NCI-H1436 (cell line): ENCODE measurements around the gene AOAH.
"Not testable (repeated sequence)": the region's sequence is repeated elsewhere in the genome, so short reads cannot be mapped to it uniquely, and the experiment has no call there.

Source experiments
- DNase-seq: peaks from one replicate; lab custom pipeline; 2025; lab: John Stamatoyannopoulos, UW

Gene AOAH

DNA sequence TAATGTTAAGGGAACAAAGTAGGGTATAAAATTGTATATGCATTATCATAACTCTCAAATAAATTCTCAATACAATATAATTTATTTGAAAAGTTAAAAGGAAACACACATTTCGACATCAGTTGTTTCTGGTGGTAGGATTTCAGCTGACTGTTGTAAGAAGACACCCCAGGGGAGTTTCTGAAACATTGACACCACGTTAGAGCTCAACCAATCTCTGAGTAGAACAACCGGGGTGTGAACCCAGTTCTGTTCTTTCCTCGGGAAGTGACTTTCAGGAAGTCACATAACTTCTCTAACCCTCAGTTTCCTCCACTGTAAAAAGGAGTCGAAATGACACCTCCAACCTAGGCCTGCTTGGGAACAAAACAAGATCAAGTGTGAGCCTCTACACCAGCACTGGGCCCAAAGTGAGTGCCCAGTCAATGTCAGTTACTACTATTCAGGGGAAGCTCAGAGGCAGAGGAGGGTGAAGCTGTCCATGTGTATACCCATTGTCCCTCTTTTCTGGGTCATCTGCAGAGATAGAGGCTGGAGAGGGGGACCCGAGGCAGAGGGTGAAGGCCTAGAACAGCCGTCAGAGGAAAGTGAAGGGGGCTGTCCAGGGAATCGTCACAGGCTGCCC is 67.1 kb downstream of the AOAH start:
- no peak for DNase-seq

DNA sequence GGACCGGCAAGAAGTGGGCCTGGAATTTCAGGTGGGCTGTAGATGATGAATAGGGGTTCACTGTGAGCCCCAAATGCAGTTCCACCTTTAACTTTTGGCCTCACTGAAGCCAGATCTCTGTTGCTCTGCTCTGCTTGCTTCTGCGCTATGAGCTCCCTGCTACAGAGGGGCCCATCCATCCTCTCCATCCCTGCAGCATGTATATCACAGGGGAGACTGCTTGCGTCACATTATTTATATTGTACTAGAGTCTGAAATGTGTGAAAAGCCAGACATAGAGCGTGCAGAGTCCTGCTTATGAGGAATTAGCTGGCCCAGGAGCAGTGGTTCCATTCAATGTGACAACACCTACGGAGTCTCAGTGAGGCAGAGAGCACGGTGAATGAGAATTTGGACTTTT is 69.9 kb downstream of the AOAH start:
- no peak for DNase-seq

DNA sequence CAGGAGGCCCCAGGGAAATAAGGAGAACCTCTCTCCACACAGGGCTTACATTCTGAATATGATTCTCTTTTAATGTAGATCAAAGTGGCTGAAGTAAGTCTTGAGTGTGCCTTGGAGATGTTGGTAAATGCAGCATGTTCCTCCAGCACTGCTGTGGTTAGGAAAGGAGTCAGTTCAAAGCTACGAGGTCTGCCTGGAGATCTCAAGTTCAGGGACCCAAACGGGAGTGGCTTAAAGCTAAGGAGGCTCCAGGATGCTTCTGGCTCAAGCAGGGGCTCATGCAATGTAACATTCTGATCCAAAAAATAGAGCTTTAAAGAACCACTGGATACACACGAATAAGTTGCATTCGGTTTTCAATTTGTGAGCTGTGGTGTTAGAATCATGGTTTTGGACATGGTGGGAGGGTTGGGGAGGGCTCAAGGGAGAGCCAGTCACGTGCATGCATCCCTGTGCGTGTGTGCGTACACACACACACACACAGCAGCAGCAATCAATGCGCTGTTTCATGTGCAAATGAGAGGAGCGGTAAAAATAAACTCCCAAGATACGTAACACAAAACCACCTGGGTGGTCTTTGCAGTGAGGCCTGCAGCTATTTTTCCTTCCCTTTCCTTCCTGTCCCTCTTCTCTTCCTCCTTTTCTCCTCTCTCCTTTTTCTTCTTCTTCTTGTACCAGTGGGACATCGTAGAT is 70.5 kb downstream of the AOAH start:
- no peak for DNase-seq

DNA sequence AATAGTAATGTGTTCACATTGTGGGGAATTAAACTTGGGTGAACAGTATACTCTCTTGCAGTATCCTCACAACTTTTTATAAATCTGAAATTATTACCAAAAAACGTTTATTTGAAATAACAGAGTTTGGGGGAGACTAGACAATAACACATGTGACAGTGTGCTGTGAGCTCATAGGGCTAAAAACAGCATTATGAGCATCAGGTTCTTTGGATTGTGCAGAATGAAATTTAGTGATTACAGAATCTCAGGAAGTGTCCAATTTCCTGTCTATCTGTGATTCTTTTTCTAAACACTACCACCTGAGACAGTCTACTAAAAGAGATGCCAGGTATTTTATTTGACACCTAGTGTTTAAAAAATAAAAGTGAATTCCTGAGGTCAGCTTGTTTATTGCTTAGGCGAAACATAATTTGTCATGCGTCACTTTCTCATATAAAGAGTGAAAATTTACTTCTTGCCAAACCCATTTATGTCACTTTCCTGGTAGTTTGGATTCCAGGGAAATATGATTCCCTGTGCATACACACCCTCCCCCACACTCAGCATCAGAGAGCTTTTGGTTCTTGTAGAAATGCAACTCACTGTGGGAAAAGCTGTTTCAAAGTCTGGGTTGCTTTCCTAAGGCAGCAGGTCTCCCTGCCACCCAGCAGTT is 71.2 kb downstream of the AOAH start:
- no peak for DNase-seq

DNA sequence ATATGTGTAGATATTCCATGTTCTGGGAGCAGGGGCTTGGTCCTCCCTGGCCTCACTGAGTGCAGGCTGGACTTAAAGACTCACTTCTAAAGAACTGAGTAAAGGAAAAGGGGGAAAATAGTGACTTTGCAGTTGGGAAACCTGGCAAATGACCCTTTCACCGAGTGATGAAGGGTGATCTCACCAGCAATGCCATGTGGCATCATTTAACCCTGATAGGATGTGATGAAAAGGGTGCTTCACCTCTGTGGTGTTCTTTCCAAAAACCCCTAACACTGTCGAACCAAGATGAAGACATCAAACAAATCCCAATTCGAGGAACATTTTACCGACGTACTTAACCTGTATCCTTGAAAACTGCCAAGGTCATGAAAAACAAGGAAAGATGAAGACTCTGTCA is 71.9 kb downstream of the AOAH start:
- no peak for DNase-seq

DNA sequence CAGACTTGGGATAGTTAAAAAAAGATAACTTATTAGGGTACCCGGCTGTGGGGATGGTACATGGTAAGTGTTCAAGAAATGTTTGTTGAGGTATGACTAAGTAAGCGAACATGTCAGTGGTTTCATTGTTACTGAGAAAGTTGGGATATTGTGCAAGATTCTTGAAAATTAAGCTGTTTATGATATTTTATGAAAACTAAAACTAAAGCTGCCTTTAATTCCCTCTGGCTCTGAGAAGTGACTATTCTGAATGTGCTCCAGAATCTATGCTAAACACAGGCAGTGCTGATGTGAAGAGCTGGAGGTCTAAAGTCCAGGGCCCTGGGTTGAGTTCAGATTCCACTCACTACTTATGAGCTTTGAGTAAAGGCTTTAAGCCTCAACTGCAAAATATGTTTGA is 72.9 kb downstream of the AOAH start:
- no peak for DNase-seq

DNA sequence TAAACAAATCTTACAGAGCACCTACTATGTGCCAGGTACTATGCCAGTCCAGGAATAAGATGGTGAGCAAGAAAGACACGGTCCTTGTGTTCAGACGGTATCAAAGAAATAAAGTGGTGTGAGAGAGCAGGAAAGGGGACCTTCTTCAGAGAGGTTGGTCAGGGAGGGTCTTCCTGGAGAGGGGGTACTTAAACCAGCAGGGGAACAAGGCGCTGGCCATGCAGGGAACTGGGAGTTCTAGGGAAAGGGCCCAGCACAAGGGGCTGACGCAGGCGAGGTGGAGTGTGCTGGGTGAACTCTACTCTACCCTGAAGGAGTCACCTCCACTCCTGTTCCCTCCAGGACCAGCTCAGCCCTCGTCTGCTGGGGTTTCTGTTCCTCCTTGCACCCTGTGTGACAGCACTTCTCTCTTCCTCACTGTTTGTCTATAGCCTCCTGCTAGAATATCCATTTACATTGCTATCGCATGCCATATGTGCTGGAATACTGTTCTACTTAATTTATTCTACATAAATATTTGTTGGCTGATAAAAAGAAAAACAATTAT is 73.5 kb downstream of the AOAH start:
- no peak for DNase-seq

DNA sequence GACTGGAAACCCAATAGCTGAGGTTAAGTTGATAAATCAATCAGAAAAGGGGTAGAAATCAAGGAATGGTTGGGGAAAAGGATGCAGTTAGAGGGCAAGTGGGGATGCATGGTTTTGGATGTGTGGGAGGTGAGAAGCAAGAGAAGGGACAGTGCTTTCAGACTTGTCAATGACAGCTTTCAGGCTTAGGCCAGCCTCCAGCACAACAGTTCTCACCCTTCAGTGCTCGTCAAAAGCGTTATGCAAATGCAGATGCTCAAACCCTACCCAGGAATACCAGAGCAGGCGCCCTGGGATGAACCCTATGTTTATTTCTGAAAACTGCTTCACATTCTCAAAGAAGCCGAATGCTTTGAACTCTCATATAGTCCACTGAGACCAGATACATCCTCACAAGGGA is 74.0 kb downstream of the AOAH start:
- no peak for DNase-seq

DNA sequence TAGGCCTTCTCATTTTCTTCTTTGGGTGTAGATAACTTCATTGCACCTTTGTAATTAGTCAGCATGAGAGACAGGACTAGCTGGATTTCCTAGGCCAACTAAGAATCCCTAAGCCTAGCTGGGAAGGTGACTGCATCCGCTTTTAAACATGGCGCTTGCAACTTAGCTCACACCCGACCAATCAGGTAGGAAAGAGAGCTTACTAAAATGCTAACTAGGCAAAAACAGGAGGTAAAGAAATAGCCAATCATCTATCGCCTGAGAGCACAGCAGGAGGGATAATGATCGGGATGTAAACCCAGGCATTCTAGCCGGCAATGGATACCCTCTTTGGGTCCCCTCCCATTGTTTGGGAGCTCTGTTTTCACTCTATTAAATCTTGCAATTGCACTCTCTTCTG is 75.0 kb downstream of the AOAH start:
- DNase-seq: not testable (repeated sequence)

DNA sequence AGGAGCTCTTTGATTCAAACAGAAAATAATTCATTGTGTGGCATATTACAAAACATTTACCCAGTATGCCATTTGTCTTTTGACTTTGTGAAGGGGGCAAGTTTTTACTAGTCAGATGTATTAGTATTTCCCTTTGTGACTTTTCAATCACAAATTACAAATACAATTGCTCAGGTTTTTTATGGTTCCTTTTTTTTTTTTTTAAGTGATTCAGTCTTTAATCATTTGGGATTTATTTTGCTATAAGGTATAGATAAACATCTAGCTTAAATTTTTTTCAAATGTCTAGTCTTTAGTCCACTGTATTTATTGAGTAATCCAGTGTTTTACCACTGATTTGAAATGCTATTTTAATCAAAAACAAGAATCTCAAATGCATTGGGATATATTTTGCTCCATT is 75.9 kb downstream of the AOAH start:
- no peak for DNase-seq

DNA sequence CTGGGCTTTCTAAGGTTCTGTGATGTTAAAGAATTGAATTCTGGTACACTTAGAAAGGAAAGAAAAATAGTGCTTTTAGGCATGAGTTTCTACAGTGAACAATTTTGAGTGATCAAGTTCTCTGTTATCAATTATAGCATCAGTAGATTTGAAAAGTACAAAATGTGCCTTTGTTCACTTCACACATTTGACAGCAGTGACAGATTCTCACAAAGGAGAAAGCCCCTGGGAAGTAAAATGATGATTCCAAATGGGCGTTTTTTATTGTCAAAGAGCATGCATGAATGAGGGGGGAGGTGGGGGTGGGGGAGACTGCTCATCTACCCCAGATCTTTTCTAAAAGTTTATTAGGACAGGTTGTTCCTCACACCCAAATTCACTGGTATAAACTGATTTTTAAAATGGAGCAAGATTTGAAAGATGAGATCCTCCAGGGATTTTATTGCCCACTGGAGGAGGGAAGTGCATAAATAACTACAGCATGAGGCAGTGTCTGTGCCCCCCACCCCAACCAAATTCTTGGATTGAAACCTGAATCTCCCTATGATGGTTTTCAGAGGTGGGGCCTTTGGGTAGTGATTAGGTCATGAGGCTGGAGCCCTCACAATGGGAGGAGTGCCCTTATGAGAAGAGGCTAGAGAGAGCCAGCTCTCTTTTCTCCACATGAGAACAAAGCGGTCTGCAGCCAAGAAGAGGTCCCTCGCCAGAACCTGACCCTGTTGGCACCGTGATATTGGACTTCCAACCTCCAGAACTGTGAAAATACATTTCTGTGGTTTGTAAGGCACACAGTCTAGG is 79.5 kb downstream of the AOAH start:
- no peak for DNase-seq

DNA sequence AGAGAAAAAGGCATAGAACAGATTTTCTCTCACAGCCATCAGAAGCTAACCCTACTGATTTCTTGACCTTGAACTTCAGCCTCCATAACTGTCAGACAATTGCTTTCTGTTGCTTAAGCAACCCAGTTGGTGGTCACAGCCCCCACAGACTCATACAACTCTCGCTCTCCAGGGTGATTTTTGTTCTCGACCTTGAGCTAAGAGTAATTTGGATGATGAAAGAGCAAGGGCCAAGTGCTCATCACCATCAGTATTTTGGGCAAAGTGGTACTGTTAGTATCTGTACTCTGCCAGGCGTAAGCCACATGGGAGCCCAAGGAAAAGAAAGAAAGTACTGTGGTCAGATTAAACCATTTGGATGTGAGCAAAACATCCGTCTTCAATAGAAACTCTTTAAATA is 81.9 kb downstream of the AOAH start:
- no peak for DNase-seq

DNA sequence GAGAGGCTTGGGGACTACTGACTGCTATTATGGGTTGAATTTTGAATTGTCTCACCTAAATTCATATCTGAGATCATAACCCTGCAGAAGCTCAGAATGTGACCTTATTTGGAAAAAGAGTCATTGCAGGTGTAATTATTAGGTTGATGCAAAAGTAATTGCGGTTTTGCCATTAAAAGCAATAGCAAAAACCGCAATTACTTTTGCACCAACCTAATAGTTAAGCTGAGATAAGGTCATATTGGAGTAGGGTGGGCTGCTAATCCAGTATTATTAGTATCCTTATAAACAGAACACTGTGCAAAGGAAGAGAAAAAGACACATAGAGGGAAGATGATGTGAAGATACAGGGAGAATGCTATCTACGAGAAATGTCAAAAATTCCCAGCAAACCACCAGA is 82.3 kb downstream of the AOAH start:
- no peak for DNase-seq

DNA sequence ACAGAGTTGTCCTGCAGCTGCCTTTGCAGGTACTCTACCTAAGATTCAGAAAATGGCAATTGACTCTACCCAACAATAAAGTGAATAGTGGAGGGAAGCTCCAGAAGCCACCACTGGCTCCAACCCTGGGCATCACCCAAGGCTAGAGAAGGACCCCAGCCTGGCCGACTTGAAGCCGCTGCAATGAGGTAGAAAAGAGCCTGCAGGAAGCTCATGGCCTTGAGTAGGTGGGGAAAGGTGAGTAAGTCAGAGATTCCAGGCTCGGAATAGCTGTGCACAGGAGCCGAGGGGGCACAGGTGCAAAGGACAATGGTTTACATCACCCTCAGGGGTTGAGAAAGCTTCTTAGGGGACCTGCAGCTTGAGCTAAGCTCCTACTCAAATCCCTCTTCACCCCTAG is 83.6 kb downstream of the AOAH start:
- DNase-seq: no peak

DNA sequence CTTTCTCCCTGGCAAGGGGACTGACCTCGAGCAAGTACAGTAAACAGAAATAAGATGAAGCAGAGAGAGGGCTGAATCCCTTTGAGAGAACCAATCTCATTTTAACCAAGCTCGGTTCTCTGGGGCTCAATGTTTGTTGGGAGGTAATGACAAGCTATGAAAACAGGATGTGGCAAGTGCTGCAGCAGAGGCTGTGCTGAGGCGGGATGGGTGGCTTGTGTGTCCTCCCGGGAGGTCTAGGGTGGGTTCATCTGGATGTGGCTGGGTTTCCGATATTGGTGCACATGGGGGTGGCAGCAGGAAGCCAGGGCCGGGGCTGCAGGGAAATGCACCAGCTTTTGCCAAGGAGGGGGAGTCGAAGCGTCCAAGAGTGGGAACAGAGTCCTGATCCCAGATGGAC is 84.5 kb downstream of the AOAH start:
- DNase-seq: no peak

DNA sequence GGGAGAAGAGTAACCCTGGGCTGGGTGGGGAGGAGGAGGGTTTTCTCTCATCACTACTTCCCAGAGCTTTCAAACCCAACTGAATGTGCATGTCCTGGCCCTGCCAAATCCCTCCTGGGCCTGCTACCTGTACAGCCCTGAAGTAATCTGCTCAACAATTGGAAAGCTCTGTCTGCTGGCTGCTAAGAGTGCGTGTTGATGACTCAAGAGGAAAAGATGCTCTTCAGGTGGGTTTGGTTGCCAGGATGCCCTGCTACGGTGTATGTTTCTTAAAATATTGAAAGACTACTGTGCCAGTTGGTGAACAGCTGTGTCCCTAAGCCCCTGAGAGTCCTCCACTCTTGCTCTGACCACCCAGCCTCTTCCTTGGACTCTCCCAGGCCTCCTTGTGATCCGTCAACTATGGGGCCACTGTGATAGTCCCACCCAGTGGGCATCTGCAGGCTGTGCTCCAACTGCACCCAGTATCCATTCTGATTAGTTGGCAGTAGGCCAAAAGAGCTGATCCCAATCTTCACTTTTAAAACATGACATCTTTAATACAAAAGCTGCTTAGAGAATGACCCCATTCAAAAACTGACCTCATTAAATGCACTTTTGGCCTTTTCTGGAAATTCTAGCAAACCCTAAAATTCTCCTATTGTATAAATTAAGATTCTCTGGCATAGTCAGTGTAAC is 85.6 kb downstream of the AOAH start:
- no peak for DNase-seq

DNA sequence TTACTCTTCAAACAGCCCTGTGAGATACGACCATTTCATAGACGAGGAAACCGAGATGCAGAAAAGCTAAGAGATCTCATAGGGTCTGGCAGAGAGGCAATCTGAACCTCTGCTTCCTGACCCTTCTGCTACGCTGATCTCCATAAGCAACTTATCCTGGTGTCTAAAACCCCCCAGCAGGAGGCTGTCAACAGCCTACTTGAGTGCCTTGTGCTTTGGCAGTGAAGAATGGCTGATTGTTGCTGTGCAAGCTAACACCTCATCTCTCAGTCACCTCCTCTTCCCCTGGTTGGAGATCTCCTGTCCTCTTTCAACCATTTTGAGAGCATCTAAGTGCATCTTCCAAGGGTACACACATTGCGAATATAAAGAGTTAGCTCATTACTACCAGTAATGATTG is 86.2 kb downstream of the AOAH start:
- no peak for DNase-seq

DNA sequence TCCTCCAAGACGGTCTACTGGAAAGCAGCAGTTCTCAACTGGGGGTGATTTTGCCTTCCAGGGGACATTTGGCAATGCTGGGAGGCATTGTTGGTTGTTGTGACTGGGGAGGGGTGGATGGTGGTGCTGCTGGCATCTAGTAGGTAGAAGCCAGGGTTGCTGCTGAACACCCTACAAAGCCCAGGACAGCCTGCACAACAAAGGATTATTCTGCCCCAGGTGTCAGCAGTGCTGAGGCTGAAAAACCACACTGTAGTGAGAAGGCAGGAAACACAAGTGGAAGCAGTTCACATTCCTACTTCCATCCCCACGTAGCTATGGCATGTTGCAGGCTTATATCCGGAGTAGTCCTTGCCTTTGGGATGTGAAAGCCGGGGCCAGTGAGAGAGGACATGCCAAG is 86.9 kb downstream of the AOAH start:
- no peak for DNase-seq

DNA sequence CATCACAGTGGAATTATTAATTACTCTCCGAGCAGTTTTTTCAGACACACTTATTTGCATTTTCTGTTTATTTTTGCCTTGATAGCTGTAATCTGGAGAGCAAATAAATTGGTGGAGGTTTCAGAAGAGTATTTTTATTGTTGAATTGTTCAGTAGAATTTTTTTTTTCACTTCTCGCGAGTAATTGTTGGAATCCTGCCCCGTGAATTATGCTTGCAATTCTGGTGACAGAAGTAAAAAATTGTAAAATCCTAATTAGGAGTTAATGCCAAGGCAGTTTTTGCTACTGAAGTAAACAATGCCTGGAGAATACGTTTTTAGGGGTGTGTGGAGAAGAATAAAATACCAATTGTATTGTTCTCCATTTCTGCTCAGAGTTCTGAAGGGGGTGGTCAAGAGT is 88.2 kb downstream of the AOAH start:
- no peak for DNase-seq

DNA sequence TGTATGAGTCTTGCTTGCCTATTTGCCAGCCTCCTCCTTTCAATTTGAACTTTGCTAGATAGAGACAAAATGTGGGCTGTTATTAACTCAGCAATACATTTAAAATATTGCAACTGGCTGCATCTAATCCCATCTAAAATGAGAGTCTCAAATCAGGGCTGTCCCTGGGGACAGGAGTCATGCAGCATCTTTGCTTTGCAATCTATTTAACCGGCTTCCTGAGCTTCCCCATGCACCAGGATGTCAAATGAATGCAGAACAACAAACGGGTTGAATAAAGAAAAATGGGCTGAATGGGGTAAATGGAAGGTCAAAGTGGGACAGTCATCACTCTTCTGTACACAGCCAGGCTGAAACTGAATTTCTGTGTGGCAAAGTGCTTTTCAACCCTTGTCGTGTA is 89.2 kb downstream of the AOAH start:
- DNase-seq: peak; percentile 32

DNA sequence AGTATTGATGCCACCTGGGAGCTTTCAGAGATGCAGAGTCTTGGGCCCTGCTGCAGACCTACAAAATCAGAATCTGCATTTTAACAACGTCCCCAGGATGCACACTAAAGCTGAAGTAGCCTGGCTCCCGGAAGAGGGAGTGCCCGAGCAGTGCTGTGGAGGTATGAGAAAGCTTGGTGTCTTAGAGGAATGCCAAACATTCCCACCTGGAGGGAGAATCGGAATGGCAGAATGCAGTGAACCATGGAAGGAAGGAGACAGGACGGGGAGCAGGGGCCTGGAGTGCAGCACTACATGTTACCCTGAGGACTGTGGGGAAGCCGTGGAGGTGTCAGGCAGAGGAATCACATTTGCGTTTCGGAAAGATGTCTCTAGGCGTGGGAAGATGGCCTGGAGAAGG is 90.9 kb downstream of the AOAH start:
- no peak for DNase-seq

DNA sequence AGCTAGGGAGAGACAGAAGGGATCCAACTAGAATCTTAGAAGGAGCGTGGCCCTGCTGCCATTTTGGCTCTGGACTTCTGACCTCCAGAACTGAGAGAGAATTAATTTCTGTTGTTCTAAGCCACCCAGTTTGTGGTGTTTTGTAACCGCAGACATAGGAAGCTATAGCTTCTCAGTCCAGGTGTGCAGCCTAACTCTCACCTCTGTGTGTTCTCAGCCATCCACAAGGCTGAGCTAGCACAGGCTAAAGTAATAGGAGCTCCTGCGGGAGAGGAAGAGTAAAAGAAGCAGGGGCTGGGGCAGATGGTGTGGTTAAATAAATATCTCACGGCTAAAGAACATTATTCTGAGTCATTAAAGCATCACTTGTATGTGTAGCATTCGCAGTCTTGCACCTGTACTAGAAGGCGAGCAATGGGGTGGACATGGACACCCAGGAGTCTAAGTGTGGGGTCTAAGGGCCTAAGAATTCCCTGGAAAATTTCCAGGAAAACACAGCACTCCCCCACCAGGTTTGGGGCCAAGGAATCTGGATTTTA is 94.1 kb downstream of the AOAH start:
- DNase-seq: no peak
